HG02870 (cell line): ENCODE data around the gene OR11G2.
"Not testable (repeated sequence)": the region's sequence is repeated elsewhere in the genome, so short reads cannot be mapped to it uniquely, and the experiment has no call there.

Experiments
- ATAC-seq: cut with Tn5 transposase; IDR thresholded peaks from one replicate; pipeline ENCODE4 v1.9.1; 2021; ENCODE audit warnings: mild to moderate bottlenecking, moderate library complexity; ENCODE audit not compliant: unreplicated experiment

Gene OR11G2

GRCh38 chr14:20190596-20190995 is at the start of gene OR11G2:
Gene OR11G2 (plus strand): TSS chr14:20190896. CDS start chr14:20197438, 6,542 bp downstream.
- no peak for ATAC-seq

- no peak for ATAC-seq
Observed at GRCh38 chr14:20143911-20144310, 46.8 kb upstream of the OR11G2 start.

GRCh38 chr14:20144820-20145219 is 45.9 kb upstream of the OR11G2 start:
- no peak for ATAC-seq

GRCh38 chr14:20164462-20164861 is 26.2 kb upstream of the OR11G2 start:
- ATAC-seq = no peak

GRCh38 chr14:20167091-20167490 is 23.6 kb upstream of the OR11G2 start:
- ATAC-seq = no peak

GRCh38 chr14:20169852-20170251 is 20.8 kb upstream of the OR11G2 start:
- not testable (repeated sequence) for ATAC-seq

GRCh38 chr14:20174205-20174604 is 16.5 kb upstream of the OR11G2 start:
- not testable (repeated sequence) for ATAC-seq

- no peak for ATAC-seq
Observed at GRCh38 chr14:20176330-20176729, 14.4 kb upstream of the OR11G2 start.

- ATAC-seq = no peak
Observed at GRCh38 chr14:20177433-20177974, 13.2 kb upstream of the OR11G2 start.

- ATAC-seq = no peak
Observed at GRCh38 chr14:20179218-20179617, 11.5 kb upstream of the OR11G2 start.

- no peak for ATAC-seq
Observed at GRCh38 chr14:20179880-20180279, 10.8 kb upstream of the OR11G2 start.

- no peak for ATAC-seq
Observed at GRCh38 chr14:20180486-20180885, 10.2 kb upstream of the OR11G2 start.

GRCh38 chr14:20184181-20184580 is 6.5 kb upstream of the OR11G2 start:
- ATAC-seq = no peak

GRCh38 chr14:20191396-20191795 is 700 bp downstream of the OR11G2 start:
- ATAC-seq = no peak

- ATAC-seq = no peak
Observed at GRCh38 chr14:20194101-20194500, 3.4 kb downstream of the OR11G2 start.

- not testable (repeated sequence) for ATAC-seq
Observed at GRCh38 chr14:20195170-20195569, 4.5 kb downstream of the OR11G2 start.

- ATAC-seq = no peak
Observed at GRCh38 chr14:20195911-20196310, 5.2 kb downstream of the OR11G2 start.

GRCh38 chr14:20197459-20197858 is 6.8 kb downstream of the OR11G2 start:
- no peak for ATAC-seq

- no peak for ATAC-seq
Observed at GRCh38 chr14:20198991-20199390, 8.3 kb downstream of the OR11G2 start.

- ATAC-seq = no peak
Observed at GRCh38 chr14:20204721-20205120, 14.0 kb downstream of the OR11G2 start.

- no peak for ATAC-seq
Observed at GRCh38 chr14:20209595-20209994, 18.9 kb downstream of the OR11G2 start.

- not testable (repeated sequence) for ATAC-seq
Observed at GRCh38 chr14:20212406-20212805, 21.7 kb downstream of the OR11G2 start.

GRCh38 chr14:20215196-20215595 is 24.5 kb downstream of the OR11G2 start:
- ATAC-seq = no peak
